ENCODE results near the gene FBXO46. TPM values are rescaled to one million over a fixed set of nuclear protein-coding genes. Genes with fewer than 3 reads are reported as not detected.

FBXO46 gene
- total and polyA plus RNA-seq, 2 of the 13 experiments (the other 11 are each of a cell fraction or from before 2014, with no cell fraction given) = 6.2 to 6.4 TPM

DNA sequence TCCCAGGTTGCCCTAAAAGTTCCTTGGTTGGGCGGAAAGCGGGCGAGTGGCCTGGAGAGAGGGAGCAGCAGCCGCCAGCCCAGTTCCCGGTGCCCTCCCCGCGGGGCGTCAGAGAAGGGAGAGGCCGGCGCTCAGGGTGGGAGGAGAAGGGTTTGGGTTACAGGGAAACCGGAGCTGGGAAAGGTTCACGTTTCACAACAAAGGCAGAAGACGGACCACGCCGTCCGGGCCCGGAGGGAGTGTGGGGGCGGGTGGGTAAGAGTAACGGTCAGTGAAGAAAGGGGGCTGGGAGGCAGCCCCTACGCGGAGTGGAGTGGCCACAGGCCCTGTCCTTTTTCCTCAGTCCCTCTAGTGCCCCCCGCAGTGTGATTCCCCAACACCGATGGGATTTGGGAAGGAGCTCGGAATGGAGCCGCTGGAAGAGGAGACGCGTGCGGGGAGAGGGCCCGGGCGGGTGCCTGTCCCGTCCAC lies 36.7 kb upstream of the FBXO46 start (continued):
- TF ChIP-seq, protein P1, sequence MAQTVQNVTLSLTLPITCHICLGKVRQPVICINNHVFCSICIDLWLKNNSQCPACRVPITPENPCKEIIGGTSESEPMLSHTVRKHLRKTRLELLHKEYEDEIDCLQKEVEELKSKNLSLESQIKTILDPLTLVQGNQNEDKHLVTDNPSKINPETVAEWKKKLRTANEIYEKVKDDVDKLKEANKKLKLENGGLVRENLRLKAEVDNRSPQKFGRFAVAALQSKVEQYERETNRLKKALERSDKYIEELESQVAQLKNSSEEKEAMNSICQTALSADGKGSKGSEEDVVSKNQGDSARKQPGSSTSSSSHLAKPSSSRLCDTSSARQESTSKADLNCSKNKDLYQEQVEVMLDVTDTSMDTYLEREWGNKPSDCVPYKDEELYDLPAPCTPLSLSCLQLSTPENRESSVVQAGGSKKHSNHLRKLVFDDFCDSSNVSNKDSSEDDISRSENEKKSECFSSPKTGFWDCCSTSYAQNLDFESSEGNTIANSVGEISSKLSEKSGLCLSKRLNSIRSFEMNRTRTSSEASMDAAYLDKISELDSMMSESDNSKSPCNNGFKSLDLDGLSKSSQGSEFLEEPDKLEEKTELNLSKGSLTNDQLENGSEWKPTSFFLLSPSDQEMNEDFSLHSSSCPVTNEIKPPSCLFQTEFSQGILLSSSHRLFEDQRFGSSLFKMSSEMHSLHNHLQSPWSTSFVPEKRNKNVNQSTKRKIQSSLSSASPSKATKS (CRISPR knock-in tag; IDR thresholded peaks at IDR 0.05) = 0 out of 2 replicates have a peak, but pooled peaks have one; percentile 67
- TF ChIP-seq ZNF530 (CRISPR knock-in tag; IDR thresholded peaks at IDR 0.05; ENCODE audit: low read depth) = no peak
- TF ChIP-seq, protein P2, sequence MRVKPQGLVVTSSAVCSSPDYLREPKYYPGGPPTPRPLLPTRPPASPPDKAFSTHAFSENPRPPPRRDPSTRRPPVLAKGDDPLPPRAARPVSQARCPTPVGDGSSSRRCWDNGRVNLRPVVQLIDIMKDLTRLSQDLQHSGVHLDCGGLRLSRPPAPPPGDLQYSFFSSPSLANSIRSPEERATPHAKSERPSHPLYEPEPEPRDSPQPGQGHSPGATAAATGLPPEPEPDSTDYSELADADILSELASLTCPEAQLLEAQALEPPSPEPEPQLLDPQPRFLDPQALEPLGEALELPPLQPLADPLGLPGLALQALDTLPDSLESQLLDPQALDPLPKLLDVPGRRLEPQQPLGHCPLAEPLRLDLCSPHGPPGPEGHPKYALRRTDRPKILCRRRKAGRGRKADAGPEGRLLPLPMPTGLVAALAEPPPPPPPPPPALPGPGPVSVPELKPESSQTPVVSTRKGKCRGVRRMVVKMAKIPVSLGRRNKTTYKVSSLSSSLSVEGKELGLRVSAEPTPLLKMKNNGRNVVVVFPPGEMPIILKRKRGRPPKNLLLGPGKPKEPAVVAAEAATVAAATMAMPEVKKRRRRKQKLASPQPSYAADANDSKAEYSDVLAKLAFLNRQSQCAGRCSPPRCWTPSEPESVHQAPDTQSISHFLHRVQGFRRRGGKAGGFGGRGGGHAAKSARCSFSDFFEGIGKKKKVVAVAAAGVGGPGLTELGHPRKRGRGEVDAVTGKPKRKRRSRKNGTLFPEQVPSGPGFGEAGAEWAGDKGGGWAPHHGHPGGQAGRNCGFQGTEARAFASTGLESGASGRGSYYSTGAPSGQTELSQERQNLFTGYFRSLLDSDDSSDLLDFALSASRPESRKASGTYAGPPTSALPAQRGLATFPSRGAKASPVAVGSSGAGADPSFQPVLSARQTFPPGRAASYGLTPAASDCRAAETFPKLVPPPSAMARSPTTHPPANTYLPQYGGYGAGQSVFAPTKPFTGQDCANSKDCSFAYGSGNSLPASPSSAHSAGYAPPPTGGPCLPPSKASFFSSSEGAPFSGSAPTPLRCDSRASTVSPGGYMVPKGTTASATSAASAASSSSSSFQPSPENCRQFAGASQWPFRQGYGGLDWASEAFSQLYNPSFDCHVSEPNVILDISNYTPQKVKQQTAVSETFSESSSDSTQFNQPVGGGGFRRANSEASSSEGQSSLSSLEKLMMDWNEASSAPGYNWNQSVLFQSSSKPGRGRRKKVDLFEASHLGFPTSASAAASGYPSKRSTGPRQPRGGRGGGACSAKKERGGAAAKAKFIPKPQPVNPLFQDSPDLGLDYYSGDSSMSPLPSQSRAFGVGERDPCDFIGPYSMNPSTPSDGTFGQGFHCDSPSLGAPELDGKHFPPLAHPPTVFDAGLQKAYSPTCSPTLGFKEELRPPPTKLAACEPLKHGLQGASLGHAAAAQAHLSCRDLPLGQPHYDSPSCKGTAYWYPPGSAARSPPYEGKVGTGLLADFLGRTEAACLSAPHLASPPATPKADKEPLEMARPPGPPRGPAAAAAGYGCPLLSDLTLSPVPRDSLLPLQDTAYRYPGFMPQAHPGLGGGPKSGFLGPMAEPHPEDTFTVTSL (CRISPR knock-in tag; IDR thresholded peaks at IDR 0.05; ENCODE audit: borderline replicate concordance) = no peak
- TF ChIP-seq ZSCAN9 (CRISPR knock-in tag; IDR thresholded peaks at IDR 0.05; ENCODE audit: borderline replicate concordance) = no peak
- 0 out of 2 replicates have a peak, but pooled peaks have one; percentile 9 for TF ChIP-seq KLF15 (CRISPR knock-in tag; IDR thresholded peaks at IDR 0.05; ENCODE audit: borderline replicate concordance)
- TF ChIP-seq PLRG1 (conservative IDR thresholded peaks at IDR 0.05) = no peak
- TF ChIP-seq NFYC (CRISPR knock-in tag; IDR thresholded peaks at IDR 0.05) = peak; percentile 16; the same call in 1 of the 2 replicates
- TF ChIP-seq RBM22 (optimal IDR thresholded peaks at IDR 0.05; ENCODE audit: low read length) = no peak
- no peak for TF ChIP-seq ZNF883 (CRISPR knock-in tag; IDR thresholded peaks at IDR 0.05; ENCODE audit: not compliant biosample characterization)
